ENCODE measurements around the gene RTL10. TPM values are rescaled to one million over a fixed set of nuclear protein-coding genes. Genes with fewer than 3 reads are reported as not detected.
A peak's percentile ranks its signal among the peaks of the same experiment; 100 is the strongest.

RTL10 gene
- total and polyA plus RNA-seq, 9 donors, result 7.1 to 54.3 (median 15.3) TPM

DNA sequence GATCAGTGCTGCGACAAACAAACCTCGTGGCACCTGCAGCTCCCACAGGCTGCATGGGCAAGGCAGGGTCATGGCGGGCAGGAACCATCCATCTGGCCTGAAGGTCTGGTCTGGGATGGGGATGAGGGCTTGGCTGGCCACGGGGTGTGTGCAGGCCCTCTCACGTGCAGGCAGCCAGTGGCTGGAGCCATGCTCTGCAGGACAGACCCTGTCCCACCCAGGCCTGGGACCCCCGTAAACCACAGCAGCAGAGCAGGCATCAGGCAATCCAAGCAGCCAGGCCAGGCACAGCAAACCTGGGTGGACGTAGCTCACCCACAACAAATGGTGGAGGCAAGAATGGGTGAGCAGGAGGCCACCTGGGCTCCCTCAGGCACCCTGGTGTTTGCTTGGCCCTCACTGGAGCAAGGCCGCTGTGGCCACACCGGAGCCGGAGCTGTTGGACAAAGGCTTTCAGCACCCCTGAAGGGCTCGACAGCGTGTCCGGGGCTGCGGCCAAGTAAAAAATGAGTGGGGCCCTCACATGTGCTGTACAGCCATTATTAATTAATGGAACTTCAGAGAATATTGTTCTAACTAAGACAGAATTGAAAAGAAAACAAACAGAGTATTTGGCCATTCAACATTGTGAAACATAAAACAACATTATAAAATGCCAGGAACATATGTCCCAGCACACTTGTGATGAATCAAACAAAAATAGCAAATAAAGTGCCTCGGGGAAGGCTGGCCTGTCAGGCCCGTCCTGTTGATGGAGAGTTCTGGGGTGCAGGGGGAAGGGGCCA lies 24.0 kb upstream of the RTL10 start:
- no peaks in the 10 kb centered on the region for H3K27me3 ChIP-seq
- 88 to 91% (median 88%) methylated on average over 16 of the region's 16 CpGs for WGBS, 3 donors
- peak in 3 of 5 donors; percentile 13 to 23 (median 21) for DNase-seq
- TF ChIP-seq EP300 (IDR thresholded peaks at IDR 0.05), result no peak
- no peak for TF ChIP-seq POLR2A (IDR thresholded peaks at IDR 0.05)
- TF ChIP-seq, protein P1, sequence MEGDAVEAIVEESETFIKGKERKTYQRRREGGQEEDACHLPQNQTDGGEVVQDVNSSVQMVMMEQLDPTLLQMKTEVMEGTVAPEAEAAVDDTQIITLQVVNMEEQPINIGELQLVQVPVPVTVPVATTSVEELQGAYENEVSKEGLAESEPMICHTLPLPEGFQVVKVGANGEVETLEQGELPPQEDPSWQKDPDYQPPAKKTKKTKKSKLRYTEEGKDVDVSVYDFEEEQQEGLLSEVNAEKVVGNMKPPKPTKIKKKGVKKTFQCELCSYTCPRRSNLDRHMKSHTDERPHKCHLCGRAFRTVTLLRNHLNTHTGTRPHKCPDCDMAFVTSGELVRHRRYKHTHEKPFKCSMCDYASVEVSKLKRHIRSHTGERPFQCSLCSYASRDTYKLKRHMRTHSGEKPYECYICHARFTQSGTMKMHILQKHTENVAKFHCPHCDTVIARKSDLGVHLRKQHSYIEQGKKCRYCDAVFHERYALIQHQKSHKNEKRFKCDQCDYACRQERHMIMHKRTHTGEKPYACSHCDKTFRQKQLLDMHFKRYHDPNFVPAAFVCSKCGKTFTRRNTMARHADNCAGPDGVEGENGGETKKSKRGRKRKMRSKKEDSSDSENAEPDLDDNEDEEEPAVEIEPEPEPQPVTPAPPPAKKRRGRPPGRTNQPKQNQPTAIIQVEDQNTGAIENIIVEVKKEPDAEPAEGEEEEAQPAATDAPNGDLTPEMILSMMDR (IDR thresholded peaks at IDR 0.05), result no peak
- no peaks in the 10 kb centered on the region for H3K9me3 ChIP-seq
- H3K27ac ChIP-seq, result no peak overlapping the region
- no peaks in the 10 kb centered on the region for H3K36me3 ChIP-seq
- intact Hi-C loops (cut with DNase I), result no loop called here
- H3K4me1 ChIP-seq (ENCODE audit: insufficient read depth), result peaks cover 5% of the 10 kb centered on the region
- no peak overlapping the region for H3K4me3 ChIP-seq

DNA sequence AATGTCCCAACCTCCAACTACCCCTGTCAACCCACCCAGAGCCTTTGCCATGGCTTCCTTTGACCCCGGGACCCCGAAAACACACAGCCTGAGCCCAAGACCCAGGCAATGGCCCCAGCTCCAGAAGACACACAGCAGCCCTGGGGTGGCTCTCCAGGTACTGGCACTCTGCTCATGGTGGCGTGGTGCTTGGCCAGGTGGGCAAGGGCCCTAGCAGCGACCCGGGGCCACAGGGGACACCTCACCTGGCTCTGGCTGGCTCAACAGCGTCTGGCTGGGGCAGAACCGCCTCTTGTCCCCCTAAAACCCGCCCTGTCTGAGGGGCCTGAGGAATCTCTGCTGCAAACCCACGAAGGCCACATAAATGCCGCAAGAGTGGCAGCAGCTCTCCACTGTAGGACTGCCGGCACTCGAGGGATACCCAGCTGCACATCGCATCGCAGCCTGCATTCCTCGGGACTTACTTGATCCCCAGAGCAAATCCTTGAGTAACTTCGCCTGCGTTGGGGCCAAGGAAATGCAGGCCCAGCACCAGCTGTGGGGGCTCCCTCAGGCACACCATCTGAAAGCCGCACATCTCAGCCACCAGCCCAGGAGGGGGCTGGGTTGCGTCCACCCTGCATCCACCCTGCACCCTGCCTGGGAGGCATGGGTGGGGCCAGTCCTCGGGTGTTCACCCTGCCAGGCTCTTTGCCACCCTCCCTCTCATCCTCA lies 23.1 kb upstream of the RTL10 start:
- intact Hi-C loops (cut with DNase I), result no loop called here
- H3K36me3 ChIP-seq, result no peaks in the 10 kb centered on the region
- H3K9me3 ChIP-seq, result no peaks in the 10 kb centered on the region
- peak in 3 of 5 donors; percentile 6 to 29 (median 15) for DNase-seq
- H3K4me3 ChIP-seq, result no peak overlapping the region
- no peak overlapping the region for H3K27ac ChIP-seq
- H3K4me1 ChIP-seq (ENCODE audit: insufficient read depth), result peaks cover 5% of the 10 kb centered on the region
- TF ChIP-seq, protein P1 (IDR thresholded peaks at IDR 0.05), result no peak
- TF ChIP-seq POLR2A (IDR thresholded peaks at IDR 0.05), result no peak
- no peak for TF ChIP-seq EP300 (IDR thresholded peaks at IDR 0.05)
- H3K27me3 ChIP-seq, result no peaks in the 10 kb centered on the region
- 93 to 97% (median 95%) methylated on average over 18 to 20 of the region's 20 CpGs for WGBS, 3 donors

DNA sequence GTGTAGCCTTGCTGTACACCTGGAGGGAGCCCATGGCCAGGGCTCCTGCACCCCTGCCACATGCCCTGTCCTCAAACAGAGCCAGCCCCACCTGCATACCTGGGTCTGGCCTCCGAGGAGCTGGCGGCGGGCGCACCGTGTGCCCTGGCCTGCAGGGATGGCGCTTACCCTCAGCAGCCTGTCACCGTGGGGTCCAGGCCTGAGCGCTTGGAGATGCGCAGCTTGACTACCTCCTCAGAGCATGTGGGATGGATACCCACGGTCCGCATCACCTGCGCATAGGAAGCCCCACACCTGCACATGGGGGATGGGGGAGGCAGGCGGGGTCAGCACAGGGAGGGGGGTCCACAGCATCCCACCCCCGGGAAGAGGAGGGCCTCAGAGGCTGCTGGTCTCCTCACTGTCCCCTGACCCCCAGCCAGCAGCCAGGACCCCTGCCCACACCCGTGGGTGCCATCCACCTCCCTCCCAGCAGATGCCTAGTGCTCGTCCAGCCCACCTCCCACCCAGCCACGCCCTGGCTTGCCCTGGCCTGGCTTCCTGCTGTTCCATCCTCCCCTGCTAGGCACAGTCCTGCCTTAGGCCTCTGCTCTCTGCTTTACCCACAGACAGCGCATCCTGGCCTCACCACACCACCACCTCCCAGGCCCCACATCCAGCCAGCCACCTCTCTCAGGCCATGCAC lies 22.4 kb upstream of the RTL10 start:
- intact Hi-C loops (cut with DNase I), result no loop called here
- no peaks in the 10 kb centered on the region for H3K9me3 ChIP-seq
- no peaks in the 10 kb centered on the region for H3K36me3 ChIP-seq
- WGBS, 3 donors, result 88 to 95% (median 89%) methylated on average over 16 to 18 of the region's 18 CpGs
- DNase-seq, result peak in 4 of 5 donors; percentile 8 to 26 (median 16)
- H3K4me3 ChIP-seq, result no peak overlapping the region
- H3K4me1 ChIP-seq (ENCODE audit: insufficient read depth), result peaks cover 5% of the 10 kb centered on the region
- H3K27ac ChIP-seq, result no peak overlapping the region
- TF ChIP-seq, protein P1 (IDR thresholded peaks at IDR 0.05), result no peak
- TF ChIP-seq POLR2A (IDR thresholded peaks at IDR 0.05) (no peak), EP300 (IDR thresholded peaks at IDR 0.05) (no peak)
- H3K27me3 ChIP-seq, result no peaks in the 10 kb centered on the region

DNA sequence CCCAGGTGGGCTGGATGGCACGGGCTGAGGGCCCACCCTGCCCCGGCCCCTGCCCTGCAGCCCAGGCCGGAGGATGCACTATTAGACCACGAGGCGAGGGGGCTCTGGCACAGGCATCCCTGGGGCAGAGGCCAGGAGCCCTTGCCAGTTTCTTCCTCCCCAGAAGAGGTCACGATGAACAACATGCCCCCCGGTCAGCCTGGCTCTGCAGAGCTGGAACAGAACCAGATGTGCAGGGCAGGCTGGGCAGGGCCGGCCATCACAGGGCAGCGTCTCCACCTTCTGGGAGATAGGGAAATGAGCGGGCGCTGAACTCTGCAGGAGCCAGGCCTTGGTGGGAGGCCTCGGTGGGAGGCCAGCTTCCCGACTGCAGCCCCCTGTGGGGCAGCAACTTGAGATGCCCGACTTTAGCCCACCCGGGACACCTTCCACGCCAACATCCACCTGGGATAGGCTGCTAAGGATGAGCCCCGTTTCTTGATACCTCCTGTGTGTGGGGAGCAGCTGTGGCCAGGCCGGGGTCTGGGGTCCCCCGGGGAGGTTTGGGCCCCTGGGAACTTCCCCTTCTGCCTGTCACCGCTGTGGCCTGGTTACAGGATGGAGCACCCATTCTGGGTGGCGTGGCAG lies 21.8 kb upstream of the RTL10 start:
- peak; percentile 6 to 40 (median 19) for DNase-seq
- H3K4me3 ChIP-seq, result no peak overlapping the region
- WGBS, 3 donors, result 76 to 81% (median 78%) methylated on average over 18 to 21 of the region's 21 CpGs
- TF ChIP-seq POLR2A (IDR thresholded peaks at IDR 0.05), result no peak
- TF ChIP-seq, protein P1 (IDR thresholded peaks at IDR 0.05), result no peak
- no peak for TF ChIP-seq EP300 (IDR thresholded peaks at IDR 0.05)
- intact Hi-C loops (cut with DNase I), result no loop called here
- H3K27me3 ChIP-seq, result no peaks in the 10 kb centered on the region
- no peak overlapping the region for H3K27ac ChIP-seq
- no peaks in the 10 kb centered on the region for H3K36me3 ChIP-seq
- peaks cover 3% of the 10 kb centered on the region for H3K4me1 ChIP-seq (ENCODE audit: insufficient read depth)
- no peaks in the 10 kb centered on the region for H3K9me3 ChIP-seq

All from ovary (tissue), 9 donors.